RWPE2 (cell line): ENCODE results near the gene GMPR.

Experiments
- ATAC-seq: fragments of 200-7000 bp; cut with Tn5 transposase; 3 replicates; pipeline ENCODE4 v1.9.1; 2021; ENCODE audit warnings: low read depth
- DNase-seq: peaks from one replicate; pipeline ENCODE4 v3.0.0-alpha.2; 2020; ENCODE audit warnings: low spot score
- H3K27ac ChIP-seq: fragments of 450-650 bp; 2 replicates; pipeline ENCODE4 v1.5.1; 2017; ENCODE audit warnings: mild to moderate bottlenecking; ENCODE audit not compliant: poor library complexity, severe bottlenecking
- H3K27me3 ChIP-seq: fragments of 250-450 bp; sonication (Bioruptor Pico); 2 replicates; pipeline ENCODE4 v1.5.1; 2021; ENCODE audit warnings: mild to moderate bottlenecking, moderate library complexity; ENCODE audit not compliant: insufficient read depth, poor library complexity, severe bottlenecking
- H3K36me3 ChIP-seq: fragments of 250-450 bp; sonication (Bioruptor Pico); 2 replicates; pipeline ENCODE4 v1.5.1; 2020; ENCODE audit warnings: low read depth, mild to moderate bottlenecking, moderate library complexity
- H3K4me1 ChIP-seq: fragments of 250-450 bp; sonication (Bioruptor Pico); 2 replicates; pipeline ENCODE4 v1.5.1; 2021; ENCODE audit warnings: mild to moderate bottlenecking, moderate library complexity; ENCODE audit not compliant: insufficient read depth, poor library complexity, severe bottlenecking
- H3K4me3 ChIP-seq: fragments of 250-450 bp; sonication (Bioruptor Pico); 2 replicates; pipeline ENCODE4 v1.5.1; 2021; ENCODE audit warnings: mild to moderate bottlenecking, moderate library complexity; ENCODE audit not compliant: severe bottlenecking
- H3K9me3 ChIP-seq: fragments of 250-450 bp; sonication (Bioruptor Pico); 2 replicates; pipeline ENCODE4 v1.5.1; 2021; ENCODE audit warnings: mild to moderate bottlenecking, moderate library complexity; ENCODE audit not compliant: severe bottlenecking
- CTCF ChIP-seq: fragments of 450-650 bp; IDR thresholded peaks from one replicate; pipeline ENCODE4 v1.5.1; 2017; ENCODE audit warnings: mild to moderate bottlenecking, moderate library complexity; ENCODE audit not compliant: poor library complexity, severe bottlenecking

Gene GMPR

GRCh38 chr6:16209539-16209938, 28.8 kb upstream of the GMPR start:
- H3K36me3 ChIP-seq, result no peaks in the 10 kb centered on the region
- TF ChIP-seq CTCF, result no peak
- no peaks in the 10 kb centered on the region for H3K9me3 ChIP-seq
- peaks cover 3% of the 10 kb centered on the region for H3K4me1 ChIP-seq
- no peak overlapping the region for H3K27ac ChIP-seq
- no peak overlapping the region for H3K4me3 ChIP-seq
- DNase-seq, result no peak
- ATAC-seq, result no peak
- no peaks in the 10 kb centered on the region for H3K27me3 ChIP-seq

- Histone ChIP-seq H3K4me3 (no peak overlapping the region), H3K27me3 (no peaks in the 10 kb centered on the region), H3K27ac (no peak overlapping the region), H3K36me3 (no peaks in the 10 kb centered on the region), H3K4me1 (peaks cover 4% of the 10 kb centered on the region), H3K9me3 (no peaks in the 10 kb centered on the region)
- no peak for ATAC-seq
- no peak for TF ChIP-seq CTCF
- DNase-seq, result no peak
Measured at GRCh38 chr6:16212276-16212675, 26.1 kb upstream of the GMPR start.

- no peaks in the 10 kb centered on the region for H3K9me3 ChIP-seq
Measured at GRCh38 chr6:16216501-16217155, 21.8 kb upstream of the GMPR start.

GRCh38 chr6:16217156-16217721, 21.1 kb upstream of the GMPR start:
- no peak overlapping the region for H3K27ac ChIP-seq
- peaks cover 4% of the 10 kb centered on the region for H3K4me1 ChIP-seq
- H3K4me3 ChIP-seq, result no peak overlapping the region
- no peak for TF ChIP-seq CTCF
- DNase-seq, result no peak
- H3K9me3 ChIP-seq, result no peaks in the 10 kb centered on the region
- no peaks in the 10 kb centered on the region for H3K36me3 ChIP-seq
- ATAC-seq, result no peak
- H3K27me3 ChIP-seq, result no peaks in the 10 kb centered on the region

More at GRCh38 chr6:16216501-16217155, 21.8 kb upstream of the GMPR start:
- Histone ChIP-seq H3K27me3 (no peaks in the 10 kb centered on the region), H3K4me3 (no peak overlapping the region), H3K36me3 (no peaks in the 10 kb centered on the region), H3K27ac (no peak overlapping the region), H3K4me1 (peaks cover 4% of the 10 kb centered on the region)
- TF ChIP-seq CTCF, result no peak
- ATAC-seq (no peak), DNase-seq (no peak)

- no peaks in the 10 kb centered on the region for H3K36me3 ChIP-seq
- H3K4me1 ChIP-seq, result no peaks in the 10 kb centered on the region
- DNase-seq (no peak), ATAC-seq (no peak)
- no peaks in the 10 kb centered on the region for H3K9me3 ChIP-seq
- TF ChIP-seq CTCF, result no peak
- H3K27ac ChIP-seq, result no peak overlapping the region
- H3K27me3 ChIP-seq, result no peaks in the 10 kb centered on the region
- no peak overlapping the region for H3K4me3 ChIP-seq
Measured at GRCh38 chr6:16222826-16223225, 15.6 kb upstream of the GMPR start.
